Mesenteric fat pad (tissue), 1 donor: Measurements from ENCODE around the gene VWA7. TPM values are rescaled to one million over a fixed set of nuclear protein-coding genes. Genes with fewer than 3 reads are reported as not detected.
A peak's percentile ranks its signal among the peaks of the same experiment; 100 is the strongest.

ENCODE experiments used
- DNase-seq: peaks from one replicate; pipeline ENCODE4 v3.0.0-alpha.2; 2020; ENCODE audit warnings: low spot score
- total RNA-seq: library from RNA; stranded (reverse); fragmentation: NEBNext Ultra II Directional; extraction: Animal tissue kit (Norgen Biotek cat#: 25700); gene quantifications from one replicate; pipeline ENCODE4 v1.2.1, GENCODE V29; 2021
- donor health status: DM: yes; HTN: yes; CAD: no.

VWA7 gene
- total RNA-seq, 1 donor from 2014 or later: 0.77 TPM

DNA sequence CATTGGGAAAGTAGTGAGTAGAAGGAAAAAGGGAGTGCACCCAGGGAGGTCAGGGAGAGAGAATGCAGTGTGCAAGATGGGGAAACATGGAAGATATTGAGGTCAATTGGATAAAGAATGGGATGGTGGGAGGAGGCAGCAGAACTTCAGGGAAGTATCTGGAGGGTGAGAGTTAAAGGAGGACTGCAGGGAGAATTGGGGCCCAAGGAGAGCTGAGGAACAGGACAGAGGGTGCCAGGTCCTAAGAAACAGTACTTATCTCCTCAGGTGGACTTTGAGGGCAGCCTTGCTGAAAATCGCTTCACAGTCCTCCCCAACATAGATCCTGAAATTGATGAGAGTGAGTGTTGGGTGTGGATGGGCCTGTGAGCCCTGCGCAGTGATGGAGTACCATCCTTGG is 18.8 kb downstream of the VWA7 start:
- DNase-seq: no peak

DNA sequence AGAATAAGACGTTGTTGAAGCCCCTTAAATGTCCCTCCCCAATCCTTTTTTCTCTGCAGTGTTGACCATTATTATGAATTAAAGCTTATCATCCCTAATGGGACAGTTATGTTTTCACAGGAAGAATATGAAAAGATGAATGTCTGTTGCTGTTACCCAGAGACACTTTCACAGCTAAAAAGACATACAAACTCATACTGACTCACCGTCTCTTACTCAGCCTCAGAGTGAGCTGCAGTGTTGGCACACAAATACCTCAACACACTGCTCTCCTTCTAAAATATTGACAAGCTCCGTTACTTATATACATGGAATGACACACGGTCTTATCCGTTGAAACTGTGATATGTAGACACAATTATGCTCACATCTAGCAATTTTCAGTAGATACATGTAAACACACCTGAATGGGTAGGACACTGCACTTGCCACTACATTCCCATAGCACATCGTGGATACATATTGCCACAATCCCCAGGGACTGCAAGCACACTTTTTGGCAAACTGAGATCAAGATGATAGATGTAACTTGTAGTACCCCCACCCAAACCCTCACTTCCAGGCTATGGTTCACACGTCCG is 24.3 kb downstream of the VWA7 start:
- DNase-seq: no peak

DNA sequence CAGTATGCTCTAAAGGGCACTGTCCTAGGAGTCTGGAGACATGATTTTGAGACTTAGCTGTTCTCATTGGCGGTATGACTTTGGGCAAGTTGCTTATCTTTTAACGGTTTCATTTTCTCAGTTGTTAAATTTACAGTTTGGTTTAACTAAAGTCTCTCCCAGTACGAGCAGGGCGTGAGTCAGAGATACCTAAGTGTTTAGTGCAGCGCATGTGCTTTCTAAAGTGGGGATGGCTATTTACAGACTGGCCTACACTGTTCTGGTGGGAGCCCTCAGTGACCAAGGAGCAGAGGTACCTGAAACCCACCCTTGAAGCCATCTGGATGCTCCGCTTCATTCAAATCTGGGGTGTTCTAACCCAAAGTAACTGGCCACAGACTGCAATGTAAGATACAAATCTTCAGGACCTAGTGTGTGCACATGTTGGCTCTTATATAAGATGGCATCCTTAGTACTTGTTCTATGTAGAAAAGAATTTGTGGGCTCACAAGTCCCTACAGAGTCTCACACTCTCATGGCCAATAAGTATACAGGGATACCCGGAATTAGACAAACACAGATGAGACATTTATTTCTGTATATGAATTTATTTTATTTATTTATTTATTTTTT is 26.6 kb downstream of the VWA7 start:
- no peak for DNase-seq

DNA sequence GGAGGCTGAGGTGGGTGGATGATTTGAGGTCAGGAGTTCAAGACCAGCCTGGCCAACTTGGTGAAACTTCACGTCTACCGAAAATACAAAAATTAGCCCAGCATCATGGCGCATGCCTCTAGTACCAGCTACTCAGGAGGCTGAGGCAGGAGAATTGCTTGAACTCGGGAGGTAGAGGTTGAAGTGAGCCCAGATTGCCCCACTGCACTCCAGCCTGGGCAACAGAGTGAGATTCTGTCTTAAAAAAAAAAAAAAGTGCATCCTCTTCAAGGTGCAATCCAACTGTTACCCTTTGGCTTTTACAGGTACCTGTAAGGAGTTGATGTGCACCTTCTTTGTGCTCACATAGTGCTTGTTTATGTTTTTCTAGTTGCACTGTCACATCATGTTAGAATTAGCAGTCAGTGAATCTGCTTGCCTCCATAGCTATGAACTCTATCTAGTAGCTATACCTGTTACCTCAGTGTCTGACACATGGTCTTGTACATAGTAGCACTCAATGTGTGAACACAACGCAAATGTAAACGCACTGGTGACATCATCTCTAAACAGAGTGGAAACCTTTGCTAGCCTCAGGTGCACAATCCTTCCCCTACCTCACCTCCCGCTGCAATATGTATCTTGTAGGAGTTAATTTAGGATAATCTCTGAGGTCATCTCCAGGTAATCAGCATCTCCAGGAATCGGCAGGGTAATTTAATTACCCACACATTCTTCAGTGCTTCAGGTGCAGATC is 27.7 kb downstream of the VWA7 start:
- DNase-seq: no peak

DNA sequence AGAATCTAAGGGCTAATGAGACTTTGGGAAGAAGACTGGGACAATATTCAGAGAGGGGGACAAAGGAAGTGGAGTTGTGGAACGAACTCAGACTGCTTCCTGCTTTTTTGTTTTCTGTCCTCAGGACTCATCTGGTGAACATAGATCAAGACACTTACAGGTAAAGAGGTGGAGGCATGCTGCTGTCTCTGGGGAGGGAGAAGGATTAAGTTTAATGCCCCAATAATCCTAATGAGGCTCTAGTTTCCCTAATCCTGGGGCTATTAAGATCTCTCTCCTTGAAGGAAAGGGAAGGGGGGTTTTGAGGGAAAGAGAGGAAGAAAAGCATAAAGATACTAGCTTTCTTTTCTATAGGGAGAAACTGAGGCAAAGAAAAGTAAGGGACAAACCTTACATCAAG is 32.7 kb downstream of the VWA7 start:
- DNase-seq: no peak

DNA sequence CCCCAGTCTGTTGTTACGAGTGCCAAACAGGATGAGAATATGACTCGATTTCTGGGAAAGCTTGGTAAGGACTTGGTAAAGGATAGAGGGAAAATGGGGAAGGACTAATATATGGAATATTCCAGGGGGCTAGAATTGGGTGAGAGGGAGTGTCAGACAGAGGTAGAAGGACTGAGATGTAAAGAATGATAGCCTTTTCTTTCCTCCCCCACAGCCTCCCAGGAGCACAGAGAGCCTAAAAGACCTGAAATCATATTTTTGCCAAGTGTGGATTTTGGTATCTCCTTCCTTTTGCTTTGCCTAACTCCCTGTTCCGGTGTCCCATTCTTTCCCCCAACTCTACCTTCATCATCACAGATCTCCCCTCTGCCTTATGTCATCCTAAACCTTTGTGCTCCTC is 34.2 kb downstream of the VWA7 start:
- no peak for DNase-seq

DNA sequence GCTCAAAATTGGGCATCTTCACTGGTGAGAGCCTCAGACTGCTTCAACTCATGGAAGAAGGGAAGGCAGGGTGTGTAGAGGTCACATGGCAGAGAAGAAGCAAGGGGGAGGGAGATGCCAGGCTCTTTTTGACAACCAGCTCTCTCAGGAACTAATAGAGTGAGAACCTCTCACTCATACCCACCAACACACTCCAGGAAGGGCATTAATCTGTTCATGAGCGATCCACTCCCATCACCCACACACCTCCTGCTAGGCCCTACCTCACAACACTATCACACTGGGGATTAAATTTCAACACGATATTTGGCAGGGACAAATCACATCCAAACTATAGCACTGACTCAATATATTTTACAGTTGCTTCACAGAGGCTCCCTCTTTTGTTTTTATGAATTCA is 35.3 kb downstream of the VWA7 start:
- no peak for DNase-seq

DNA sequence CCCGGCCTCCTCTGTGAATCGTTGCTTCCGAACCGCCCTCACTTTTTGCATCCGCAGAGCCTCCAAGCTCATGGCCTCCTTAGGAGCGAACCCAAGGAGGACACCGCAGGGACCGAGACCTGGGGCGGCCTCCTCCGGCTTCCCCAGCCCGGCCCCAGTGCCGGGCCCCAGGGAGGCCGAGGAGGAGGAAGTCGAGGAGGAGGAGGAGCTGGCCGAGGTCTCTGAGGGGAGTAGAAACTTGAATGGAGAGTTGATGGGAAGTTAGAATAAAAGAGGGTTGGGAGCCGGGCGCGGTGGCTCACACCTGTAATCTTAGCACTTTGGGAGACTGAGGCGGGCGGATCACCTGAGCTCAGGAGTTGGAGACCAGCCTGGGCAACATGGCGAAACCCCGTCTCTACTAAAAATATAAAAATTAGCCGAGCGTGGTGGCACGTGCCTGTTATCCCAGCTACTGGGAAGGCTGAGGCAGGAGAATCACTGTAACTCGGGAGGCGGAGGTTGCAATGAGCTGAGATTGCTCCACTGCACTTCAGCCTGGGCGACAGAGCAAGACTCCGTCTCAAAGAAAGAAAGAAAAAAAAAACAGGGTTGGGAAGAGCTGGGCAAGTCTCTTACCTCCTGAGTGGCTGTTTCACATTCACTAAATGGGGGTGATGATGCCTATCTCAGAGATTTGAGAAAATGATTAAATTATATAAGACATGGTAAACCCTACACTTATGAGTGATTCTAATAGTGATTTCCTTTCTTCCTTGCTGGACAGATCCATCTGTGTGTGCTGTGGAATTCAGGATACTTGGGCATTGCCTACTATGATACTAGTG is 36.5 kb downstream of the VWA7 start:
- DNase-seq: no peak

DNA sequence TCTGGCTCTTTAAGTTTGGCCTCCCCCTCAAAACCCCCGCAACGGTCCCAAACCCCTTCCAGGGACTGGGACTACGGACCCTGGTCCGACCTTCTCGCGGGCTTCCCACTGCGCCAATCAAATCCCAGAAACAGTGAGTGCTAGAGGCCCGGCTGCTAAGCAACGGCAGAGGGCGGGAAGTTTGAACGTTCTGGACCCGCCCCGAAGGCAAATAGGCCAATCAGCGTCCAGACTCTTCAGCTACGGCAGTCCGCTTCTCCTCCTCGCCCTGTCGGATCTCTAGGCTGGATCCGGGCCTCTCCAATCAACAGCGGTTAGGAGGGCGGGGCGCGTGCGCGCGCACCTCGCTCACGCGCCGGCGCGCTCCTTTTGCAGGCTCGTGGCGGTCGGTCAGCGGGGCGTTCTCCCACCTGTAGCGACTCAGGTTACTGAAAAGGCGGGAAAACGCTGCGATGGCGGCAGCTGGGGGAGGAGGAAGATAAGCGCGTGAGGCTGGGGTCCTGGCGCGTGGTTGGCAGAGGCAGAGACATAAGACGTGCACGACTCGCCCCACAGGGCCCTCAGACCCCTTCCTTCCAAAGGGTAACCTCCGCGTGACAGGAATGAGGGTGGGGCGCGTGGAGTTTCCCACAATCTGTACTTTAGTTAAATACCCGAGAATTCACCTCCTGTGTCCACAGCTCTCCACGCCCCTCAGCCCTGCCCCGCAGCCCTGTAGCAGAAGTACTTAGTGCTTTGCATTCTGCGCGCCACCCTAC is 37.3 kb downstream of the VWA7 start, which contains the start of gene MSH5:
MSH5 (plus strand) TSS at position 367 of the 758 bp plus-strand sequence. CDS start 462 bp downstream, outside the sequence.
- DNase-seq: peak; percentile 98

DNA sequence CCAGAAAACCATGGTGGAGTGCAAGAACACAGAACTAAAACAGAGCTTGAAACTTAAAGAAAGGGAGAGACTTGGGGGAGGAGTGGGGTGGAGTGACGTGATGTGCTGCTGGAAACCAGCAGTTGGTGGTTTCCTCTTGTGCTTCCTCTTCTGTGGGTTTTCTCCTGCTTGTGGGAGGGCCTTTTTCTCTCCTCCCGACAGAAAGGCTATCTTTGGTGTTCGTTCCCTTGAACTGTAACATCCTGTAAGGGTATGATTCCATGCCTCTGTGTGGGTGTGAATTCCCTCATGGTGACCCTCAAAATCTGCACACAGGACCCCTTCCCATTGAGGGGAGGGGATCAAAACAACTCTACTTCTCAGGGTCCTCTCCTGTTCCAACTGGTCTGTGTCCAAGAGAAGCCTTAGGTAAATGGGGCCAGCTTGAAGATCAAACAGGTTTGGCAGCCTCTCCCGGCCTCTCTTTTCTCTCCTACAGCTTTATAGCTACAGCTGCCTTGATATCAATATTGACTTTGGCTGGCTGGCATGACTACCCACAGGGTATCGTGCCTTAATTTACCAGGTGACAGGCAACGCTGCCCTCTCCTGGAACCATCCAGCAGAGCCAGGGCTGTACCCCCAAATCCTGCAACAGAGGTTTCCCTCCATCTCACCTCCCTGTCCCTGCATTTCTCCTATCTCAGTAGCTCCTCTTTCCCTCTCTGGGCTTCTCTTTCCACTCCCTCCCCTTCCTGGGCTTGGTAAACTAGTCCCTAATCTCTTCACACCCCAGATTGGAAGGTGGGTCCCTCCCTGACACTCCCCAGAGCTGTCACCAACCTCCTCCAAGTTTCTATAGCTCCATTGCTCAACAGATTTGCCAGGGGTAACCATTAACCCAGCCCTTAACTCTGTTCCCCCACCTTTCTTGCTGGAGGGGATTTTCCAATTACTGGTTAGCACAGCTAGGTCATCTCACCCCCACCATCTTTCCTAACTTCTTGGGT is 38.8 kb downstream of the VWA7 start:
- DNase-seq: no peak

DNA sequence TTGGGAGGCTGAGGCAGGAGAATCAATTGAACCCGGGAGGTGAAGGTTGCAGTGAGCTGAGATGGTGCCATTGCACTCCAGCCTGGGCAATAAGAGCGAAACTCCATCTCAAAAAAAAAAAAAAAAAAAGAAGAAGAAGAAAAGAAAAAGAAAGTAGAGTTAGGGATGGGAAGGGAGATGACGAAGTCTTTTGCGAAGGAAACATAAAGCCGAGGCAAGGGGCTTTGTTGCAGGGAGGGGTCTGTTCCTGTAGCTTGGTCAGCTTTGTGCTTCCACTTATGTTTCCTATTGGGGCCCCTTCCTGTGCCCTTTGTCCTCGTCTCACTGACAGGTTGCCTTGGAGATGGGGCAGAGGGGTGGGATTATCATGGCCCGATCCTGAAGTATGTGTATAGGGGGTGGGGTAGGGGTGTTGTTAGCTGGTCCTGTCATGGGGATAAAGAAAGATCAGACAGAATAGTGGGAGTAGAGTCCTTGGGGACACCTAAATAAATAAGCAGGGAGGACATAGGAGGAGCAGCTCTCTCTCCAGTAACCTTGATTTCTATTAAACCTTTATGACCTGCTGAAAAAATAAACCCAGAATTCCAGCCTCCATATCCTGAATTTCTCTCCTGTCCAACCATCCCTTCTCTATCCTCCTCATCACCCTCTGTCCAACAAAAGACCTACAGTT is 39.7 kb downstream of the VWA7 start:
- DNase-seq: no peak

DNA sequence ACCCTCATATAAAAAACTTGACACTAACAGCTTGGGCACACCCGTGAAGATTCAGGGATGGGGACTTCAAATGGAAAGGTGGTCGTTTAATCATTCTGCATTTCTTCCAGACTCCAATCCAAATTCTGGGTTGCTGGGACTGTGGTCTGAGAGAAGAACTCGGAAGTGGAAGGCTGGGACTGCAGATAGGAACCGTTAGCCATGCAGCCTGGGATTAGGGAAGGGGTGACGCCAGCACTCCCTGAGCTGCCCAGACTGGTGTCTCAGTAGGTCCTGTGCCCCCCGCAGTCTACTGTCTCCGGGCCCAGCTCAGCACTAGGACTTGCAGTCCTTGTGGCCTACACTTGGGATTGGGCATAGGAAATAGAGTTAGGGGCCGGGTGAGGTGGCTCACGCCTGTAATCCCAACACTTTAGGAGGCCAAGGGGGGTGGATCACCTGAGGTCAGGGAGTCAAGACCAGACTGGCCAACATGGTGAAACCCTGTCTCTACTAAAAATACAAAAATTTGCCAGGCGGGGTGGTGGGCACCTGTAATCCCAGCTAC is 40.3 kb downstream of the VWA7 start:
- DNase-seq: no peak

DNA sequence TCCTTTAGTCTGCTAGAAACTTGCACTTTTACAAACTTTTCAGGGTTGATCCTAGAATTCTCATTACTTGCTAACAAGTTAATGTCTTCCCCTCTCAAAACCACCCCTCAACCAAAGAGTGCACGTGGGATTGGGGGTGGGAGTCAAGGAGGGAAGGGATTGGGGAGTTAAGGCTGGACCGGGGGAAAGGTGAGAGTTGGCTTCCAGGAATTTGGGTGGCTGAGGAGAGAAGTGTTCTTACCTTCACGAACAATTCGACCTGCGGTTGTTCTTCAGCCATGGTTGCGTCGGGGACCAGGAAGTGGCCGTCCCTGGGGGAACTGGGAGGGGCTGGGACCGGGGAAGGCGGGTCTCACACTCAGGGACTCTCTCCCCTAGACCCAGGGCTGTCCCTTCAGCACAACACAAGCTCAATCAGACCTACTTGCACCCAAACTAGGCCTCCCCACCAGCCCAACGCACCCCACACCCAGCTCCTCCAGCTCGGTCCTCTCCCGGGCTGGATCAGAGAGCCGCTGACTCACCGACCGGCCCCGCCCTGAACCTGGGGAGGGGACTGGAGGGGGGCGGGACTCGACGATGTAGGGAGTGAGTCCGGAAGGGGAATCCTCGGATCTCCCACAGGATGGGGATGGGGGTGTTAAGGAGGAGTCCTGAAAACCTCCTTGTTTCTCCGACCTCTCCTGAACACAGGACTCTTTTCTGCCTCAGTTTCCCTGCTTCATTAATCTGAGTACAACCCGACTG is 40.9 kb downstream of the VWA7 start, which contains the start of gene CLIC1:
CLIC1 (minus strand) TSS at position 510 of the 747 bp plus-strand sequence; CDS start at position 280, 230 bp downstream.
- DNase-seq: peak; percentile 96

DNA sequence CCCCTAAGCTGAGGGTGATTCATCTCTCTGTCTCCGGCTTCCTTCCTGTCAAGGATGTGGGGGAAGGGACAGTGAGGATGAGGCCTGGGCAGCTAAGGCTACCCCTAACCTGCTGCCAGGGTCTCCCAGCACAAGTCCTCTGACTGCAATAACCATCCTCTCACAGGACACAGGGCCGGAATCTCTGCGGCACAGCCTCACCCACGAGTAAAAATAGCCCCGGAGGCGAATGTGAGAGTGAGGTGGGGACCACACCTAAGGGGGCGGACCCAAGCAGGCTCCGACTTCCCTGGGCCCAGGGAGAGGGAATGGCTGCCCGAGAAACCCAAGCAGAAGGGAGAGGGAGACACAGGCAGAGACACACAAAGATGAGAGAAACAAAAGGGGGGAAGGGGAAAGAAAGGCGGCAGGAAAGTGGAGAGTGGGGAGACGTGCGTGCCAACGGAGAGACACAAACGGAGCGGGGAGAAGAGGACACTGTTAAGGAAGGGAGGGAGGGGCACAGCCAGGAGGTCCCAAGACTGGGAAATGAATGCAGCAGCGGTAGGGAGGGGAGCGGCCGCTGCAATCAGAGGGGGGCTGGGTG is 42.2 kb downstream of the VWA7 start:
- DNase-seq: no peak

DNA sequence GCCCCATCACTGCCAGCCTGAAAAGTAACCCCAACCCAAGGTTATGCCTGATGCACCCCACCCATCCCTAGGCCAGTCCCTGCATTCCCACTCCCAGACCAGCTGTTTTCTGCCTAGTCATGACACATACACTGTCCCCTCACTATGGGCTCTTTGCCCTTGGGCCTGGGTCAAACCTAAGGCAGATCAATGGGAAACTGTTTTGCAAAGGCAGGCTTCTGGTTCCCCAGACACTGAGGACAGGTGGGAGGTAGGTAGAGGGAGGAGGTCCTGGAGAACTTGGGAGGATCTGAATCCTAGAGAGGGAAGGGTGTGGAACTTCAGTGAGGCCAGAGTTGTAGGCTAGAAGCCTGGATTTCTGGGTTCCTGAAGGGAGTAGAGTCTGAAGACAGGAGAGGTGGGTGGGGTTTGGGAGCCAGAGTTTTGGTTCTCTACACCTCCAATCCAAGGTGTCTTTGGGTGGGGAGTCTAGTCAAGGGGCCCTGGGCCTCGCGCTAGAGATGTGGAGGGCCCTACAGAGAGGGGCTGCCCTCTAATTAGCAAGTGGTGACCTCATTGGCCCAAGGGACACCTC is 42.8 kb downstream of the VWA7 start:
- DNase-seq: no peak

DNA sequence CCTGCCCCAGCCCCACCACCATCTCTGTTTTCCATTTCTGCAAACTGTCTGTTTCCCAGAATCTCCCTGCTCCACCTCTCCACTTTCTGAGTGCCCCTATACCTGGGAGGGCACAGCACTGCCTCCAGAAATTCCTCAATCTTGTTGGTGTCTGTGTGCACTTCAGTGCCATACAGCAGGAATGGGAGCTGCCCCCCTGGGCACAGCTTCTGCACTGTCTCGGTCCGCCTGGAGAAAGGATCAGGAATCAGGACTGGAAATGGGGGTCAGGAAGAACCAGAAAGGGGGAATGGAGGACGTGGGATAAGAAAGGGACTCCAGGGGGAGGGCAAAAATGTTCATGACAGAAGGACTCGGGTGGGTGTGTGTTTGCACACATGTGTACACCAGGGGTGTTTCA is 43.4 kb downstream of the VWA7 start:
- DNase-seq: no peak

DNA sequence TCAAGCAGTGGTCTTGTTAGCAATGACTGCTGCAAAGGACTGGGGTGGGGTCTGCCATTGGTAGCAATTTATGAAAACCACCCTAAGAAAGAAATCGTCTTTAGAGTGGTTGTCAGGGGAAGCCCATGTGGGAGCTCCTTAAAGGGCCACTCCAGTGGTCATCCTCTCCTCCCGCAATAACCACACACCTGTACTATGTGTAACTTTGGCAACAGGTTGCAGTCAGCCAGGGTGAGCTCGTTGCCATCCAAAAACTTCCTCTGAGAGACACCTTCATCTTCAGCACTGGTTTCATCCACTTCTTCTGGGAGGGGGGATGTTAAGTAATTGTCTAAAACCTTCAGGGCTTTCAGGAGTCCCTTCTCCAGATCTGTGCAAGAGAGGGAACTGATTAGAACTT is 45.1 kb downstream of the VWA7 start:
- no peak for DNase-seq
